Measurements from ENCODE around the gene SUPT3H.
"Not testable (repeated sequence)": the region's sequence is repeated elsewhere in the genome, so short reads cannot be mapped to it uniquely, and the experiment has no call there.

- TF ChIP-seq EZH2 (IDR thresholded peaks at IDR 0.05; ENCODE audit: low read length, unreplicated experiment); EZH2phosphoT487 (IDR thresholded peaks at IDR 0.05; ENCODE audit: borderline replicate concordance, low read length): not testable (repeated sequence)
- TF ChIP-seq, protein P1, sequence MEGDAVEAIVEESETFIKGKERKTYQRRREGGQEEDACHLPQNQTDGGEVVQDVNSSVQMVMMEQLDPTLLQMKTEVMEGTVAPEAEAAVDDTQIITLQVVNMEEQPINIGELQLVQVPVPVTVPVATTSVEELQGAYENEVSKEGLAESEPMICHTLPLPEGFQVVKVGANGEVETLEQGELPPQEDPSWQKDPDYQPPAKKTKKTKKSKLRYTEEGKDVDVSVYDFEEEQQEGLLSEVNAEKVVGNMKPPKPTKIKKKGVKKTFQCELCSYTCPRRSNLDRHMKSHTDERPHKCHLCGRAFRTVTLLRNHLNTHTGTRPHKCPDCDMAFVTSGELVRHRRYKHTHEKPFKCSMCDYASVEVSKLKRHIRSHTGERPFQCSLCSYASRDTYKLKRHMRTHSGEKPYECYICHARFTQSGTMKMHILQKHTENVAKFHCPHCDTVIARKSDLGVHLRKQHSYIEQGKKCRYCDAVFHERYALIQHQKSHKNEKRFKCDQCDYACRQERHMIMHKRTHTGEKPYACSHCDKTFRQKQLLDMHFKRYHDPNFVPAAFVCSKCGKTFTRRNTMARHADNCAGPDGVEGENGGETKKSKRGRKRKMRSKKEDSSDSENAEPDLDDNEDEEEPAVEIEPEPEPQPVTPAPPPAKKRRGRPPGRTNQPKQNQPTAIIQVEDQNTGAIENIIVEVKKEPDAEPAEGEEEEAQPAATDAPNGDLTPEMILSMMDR (conservative IDR thresholded peaks at IDR 0.05; ENCODE audit: low read depth, low read length) = not testable (repeated sequence)
These were observed 512.5 kb downstream of the SUPT3H start for GRCh38 chr6:44865184-44865583.

Measured in PC-3 (cell line).